ENCODE results near the gene ST6GAL1.

ST6GAL1 gene

DNA sequence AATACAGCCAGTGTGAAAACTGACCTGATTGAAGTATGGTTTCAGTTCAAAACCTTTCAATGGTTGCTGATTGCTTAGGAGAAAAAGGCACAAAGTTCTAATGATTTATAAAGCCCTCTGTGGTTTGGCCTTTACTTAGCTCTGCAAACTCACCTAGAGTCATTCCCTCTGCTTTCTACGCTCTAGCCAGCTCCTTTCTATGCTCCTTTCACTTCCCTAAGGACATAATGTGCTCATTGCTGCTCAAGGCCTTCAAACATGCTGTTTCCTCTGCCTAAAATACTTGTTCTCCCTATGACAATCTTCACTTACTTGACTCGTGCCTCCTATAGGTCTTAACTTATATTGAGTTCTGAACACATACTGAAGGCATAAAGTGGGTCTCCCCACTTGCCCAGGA is 190.0 kb downstream of the ST6GAL1 start:
- H2AK5ac ChIP-seq (ENCODE audit: low read length), result no peak overlapping the region
- no peak overlapping the region for H3K14ac ChIP-seq (ENCODE audit: low read length)
- H3K4me1 ChIP-seq (ENCODE audit: control insufficient read depth in 1 of 2, insufficient read depth in 2 of 2, low read length in 2 of 2), result no peaks in the 10 kb centered on the region
- H2BK5ac ChIP-seq (ENCODE audit: low read depth, low read length, poor library complexity), result no peak overlapping the region
- no peak overlapping the region for H3K4ac ChIP-seq (ENCODE audit: low read depth, low read length)
- no peak overlapping the region for H3K27ac ChIP-seq (ENCODE audit: low read depth, low read length)
- no peak overlapping the region for H3K18ac ChIP-seq (ENCODE audit: low read length)
- no peaks in the 10 kb centered on the region for H3K9me3 ChIP-seq (ENCODE audit: insufficient read depth, low read depth, low read length)
- no peak overlapping the region for H4K91ac ChIP-seq (ENCODE audit: low read depth, low read length)
- DNase-seq, result no peak
- H3K79me2 ChIP-seq (ENCODE audit: control insufficient read depth, insufficient read depth, low read length, poor library complexity), result no peaks in the 10 kb centered on the region
- no peak overlapping the region for H2AFZ ChIP-seq (ENCODE audit: insufficient read depth, low read length, poor library complexity)
- WGBS (ENCODE audit: extremely low coverage, insufficient coverage, insufficient read length), result no CpG with 5 or more reads among the region's 2 CpGs
- no peak overlapping the region for H3K23ac ChIP-seq (ENCODE audit: low read length)
- H3K4me2 ChIP-seq (ENCODE audit: low read length), result no peak overlapping the region
- no peak overlapping the region for H3K9ac ChIP-seq (ENCODE audit: low read length)
- H3K4me3 ChIP-seq (ENCODE audit: low read depth, low read length), result no peak overlapping the region
- peaks cover 0 to 3% of the 10 kb centered on the region in 2 experiments for H3K36me3 ChIP-seq (ENCODE audit: control insufficient read depth in 1 of 2, insufficient read depth in 2 of 2, low read length in 2 of 2)
- no peak overlapping the region for H4K12ac ChIP-seq (ENCODE audit: low read depth, low read length)
- no peak overlapping the region for H2BK120ac ChIP-seq (ENCODE audit: insufficient read depth, low read length, poor library complexity)
- H2BK12ac ChIP-seq (ENCODE audit: low read length), result no peak overlapping the region
- no peak overlapping the region for H4K8ac ChIP-seq (ENCODE audit: low read depth, low read length)
- H3K79me1 ChIP-seq (ENCODE audit: low read length), result no peaks in the 10 kb centered on the region
- H3K27me3 ChIP-seq (ENCODE audit: insufficient read depth, low read length), result no peaks in the 10 kb centered on the region

DNA sequence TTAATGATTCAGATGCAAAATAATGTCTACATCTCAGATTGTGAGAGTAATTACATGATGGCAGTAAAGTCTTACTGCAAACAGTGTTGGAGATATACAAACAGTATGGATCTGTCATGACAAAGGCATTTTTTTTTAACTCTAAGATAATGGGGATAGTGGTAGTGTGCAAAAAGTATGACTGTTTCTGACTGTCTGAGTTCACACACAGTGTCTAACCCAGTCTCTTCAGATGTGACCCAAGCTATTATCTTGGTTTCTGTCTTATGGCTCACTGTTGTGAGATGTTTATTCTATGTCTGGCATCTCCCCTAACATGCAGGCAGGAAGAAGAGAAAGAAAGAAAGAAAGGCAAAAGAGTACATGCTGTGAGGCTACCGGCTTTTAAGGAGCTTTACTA is 191.9 kb downstream of the ST6GAL1 start:
- H3K9ac ChIP-seq (ENCODE audit: low read length), result no peak overlapping the region
- no peak overlapping the region for H4K91ac ChIP-seq (ENCODE audit: low read depth, low read length)
- no peaks in the 10 kb centered on the region for H3K27me3 ChIP-seq (ENCODE audit: insufficient read depth, low read length)
- no peaks in the 10 kb centered on the region for H3K79me1 ChIP-seq (ENCODE audit: low read length)
- H4K8ac ChIP-seq (ENCODE audit: low read depth, low read length), result no peak overlapping the region
- no peaks in the 10 kb centered on the region for H3K9me3 ChIP-seq (ENCODE audit: insufficient read depth, low read depth, low read length)
- peak; percentile 51 to 87 for DNase-seq
- no peaks in the 10 kb centered on the region for H3K79me2 ChIP-seq (ENCODE audit: control insufficient read depth, insufficient read depth, low read length, poor library complexity)
- H3K4me1 ChIP-seq (ENCODE audit: control insufficient read depth in 1 of 2, insufficient read depth in 2 of 2, low read length in 2 of 2), result no peaks in the 10 kb centered on the region
- H3K23ac ChIP-seq (ENCODE audit: low read length), result no peak overlapping the region
- H2AK5ac ChIP-seq (ENCODE audit: low read length), result no peak overlapping the region
- H3K4ac ChIP-seq (ENCODE audit: low read depth, low read length), result no peak overlapping the region
- H2BK5ac ChIP-seq (ENCODE audit: low read depth, low read length, poor library complexity), result no peak overlapping the region
- no peak overlapping the region for H3K18ac ChIP-seq (ENCODE audit: low read length)
- no peak overlapping the region for H4K12ac ChIP-seq (ENCODE audit: low read depth, low read length)
- no peak overlapping the region for H2BK120ac ChIP-seq (ENCODE audit: insufficient read depth, low read length, poor library complexity)
- H3K27ac ChIP-seq (ENCODE audit: low read depth, low read length), result no peak overlapping the region
- H3K14ac ChIP-seq (ENCODE audit: low read length), result no peak overlapping the region
- H2BK12ac ChIP-seq (ENCODE audit: low read length), result no peak overlapping the region
- no CpG with 5 or more reads among the region's 1 CpG for WGBS (ENCODE audit: extremely low coverage, insufficient coverage, insufficient read length)
- H2AFZ ChIP-seq (ENCODE audit: insufficient read depth, low read length, poor library complexity), result no peak overlapping the region
- no peak overlapping the region for H3K4me3 ChIP-seq (ENCODE audit: low read depth, low read length)
- no peak overlapping the region for H3K4me2 ChIP-seq (ENCODE audit: low read length)
- peaks cover 0 to 3% of the 10 kb centered on the region in 2 experiments for H3K36me3 ChIP-seq (ENCODE audit: control insufficient read depth in 1 of 2, insufficient read depth in 2 of 2, low read length in 2 of 2)

DNA sequence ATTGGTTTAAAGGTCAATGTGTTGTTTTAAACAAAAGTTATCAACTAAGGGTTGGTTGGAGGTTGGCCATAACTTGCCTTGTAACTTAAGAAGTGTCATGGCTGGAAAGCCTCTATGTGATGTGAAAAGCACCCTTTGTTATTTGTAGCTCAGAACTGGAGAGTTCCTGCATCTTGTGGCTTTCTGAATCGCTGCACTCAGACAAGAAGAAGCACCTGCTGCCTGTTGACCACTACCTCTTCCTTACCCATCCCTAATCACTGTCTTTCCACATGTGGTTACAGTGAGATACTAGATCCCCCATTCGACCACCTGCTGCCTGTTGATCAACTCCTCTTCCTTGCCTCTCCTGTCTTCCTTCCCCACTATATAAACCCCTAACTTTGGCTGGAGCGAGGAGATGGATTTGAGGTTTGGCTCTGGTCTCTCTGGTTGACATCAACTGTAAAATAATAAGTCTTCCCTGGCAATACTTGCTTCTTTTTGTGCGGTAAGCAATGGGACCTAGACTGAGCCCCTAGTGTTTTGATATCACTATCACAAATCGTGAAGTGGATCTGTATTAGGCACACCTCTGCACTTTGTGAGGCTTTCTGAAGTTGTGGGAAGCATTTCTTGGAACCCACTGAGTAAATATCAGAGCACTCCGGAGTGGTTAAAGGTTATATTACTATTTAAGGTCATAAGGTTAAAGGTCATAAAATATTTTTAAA is 195.1 kb downstream of the ST6GAL1 start:
- no peak overlapping the region for H4K8ac ChIP-seq (ENCODE audit: low read depth, low read length)
- no peak overlapping the region for H4K91ac ChIP-seq (ENCODE audit: low read depth, low read length)
- H2BK5ac ChIP-seq (ENCODE audit: low read depth, low read length, poor library complexity), result no peak overlapping the region
- no peak for DNase-seq
- no peaks in the 10 kb centered on the region for H3K4me1 ChIP-seq (ENCODE audit: control insufficient read depth in 1 of 2, insufficient read depth in 2 of 2, low read length in 2 of 2)
- no peak overlapping the region for H2AK5ac ChIP-seq (ENCODE audit: low read length)
- no peak overlapping the region for H3K4me2 ChIP-seq (ENCODE audit: low read length)
- no peak overlapping the region for H3K4ac ChIP-seq (ENCODE audit: low read depth, low read length)
- no peak overlapping the region for H2AFZ ChIP-seq (ENCODE audit: insufficient read depth, low read length, poor library complexity)
- no peak overlapping the region for H3K18ac ChIP-seq (ENCODE audit: low read length)
- H3K9ac ChIP-seq (ENCODE audit: low read length), result no peak overlapping the region
- H2BK120ac ChIP-seq (ENCODE audit: insufficient read depth, low read length, poor library complexity), result no peak overlapping the region
- peaks cover 0 to 3% of the 10 kb centered on the region in 2 experiments for H3K36me3 ChIP-seq (ENCODE audit: control insufficient read depth in 1 of 2, insufficient read depth in 2 of 2, low read length in 2 of 2)
- no peak overlapping the region for H3K14ac ChIP-seq (ENCODE audit: low read length)
- no peaks in the 10 kb centered on the region for H3K27me3 ChIP-seq (ENCODE audit: insufficient read depth, low read length)
- H4K12ac ChIP-seq (ENCODE audit: low read depth, low read length), result no peak overlapping the region
- no peak overlapping the region for H3K27ac ChIP-seq (ENCODE audit: low read depth, low read length)
- no peak overlapping the region for H3K23ac ChIP-seq (ENCODE audit: low read length)
- no CpG with 5 or more reads among the region's 6 CpGs for WGBS (ENCODE audit: extremely low coverage, insufficient coverage, insufficient read length)
- H2BK12ac ChIP-seq (ENCODE audit: low read length), result no peak overlapping the region
- no peaks in the 10 kb centered on the region for H3K79me1 ChIP-seq (ENCODE audit: low read length)
- H3K79me2 ChIP-seq (ENCODE audit: control insufficient read depth, insufficient read depth, low read length, poor library complexity), result no peaks in the 10 kb centered on the region
- peaks cover 2% of the 10 kb centered on the region for H3K9me3 ChIP-seq (ENCODE audit: insufficient read depth, low read depth, low read length)
- no peak overlapping the region for H3K4me3 ChIP-seq (ENCODE audit: low read depth, low read length)
